ENCODE results near the gene HPGD. TPM values are rescaled to one million over a fixed set of nuclear protein-coding genes. Genes with fewer than 3 reads are reported as not detected.

Gene HPGD
- total RNA-seq, 3 donors from 2014 or later (not counting 1 experiment from before 2014, with no cell fraction given): 2.2 to 26.7 (median 12.0) TPM

GRCh38 chr4:174474457-174475075 lies 47.7 kb downstream of the HPGD start:
- no peak overlapping the region for H3K27ac ChIP-seq (ENCODE audit: low read length)
- 82% methylated on average over 8 of the region's 8 CpGs for WGBS (ENCODE audit: insufficient coverage)
- Mint-ChIP-seq H3K27me3 (ENCODE audit: low read depth in 2 of 2) (peaks cover 3 to 23% of the 10 kb centered on the region in 2 donors), H3K9me3 (no peaks in the 10 kb centered on the region), H3K4me3 (no peak overlapping the region), H3K27ac (no peak overlapping the region), H3K4me1 (no peaks in the 10 kb centered on the region), H3K36me3 (no peaks in the 10 kb centered on the region)
- ATAC-seq (no peak), DNase-seq (no peak)
- intact Hi-C loops (cut with micrococcal nuclease): no loop called here
- no peaks in the 10 kb centered on the region for H3K27me3 ChIP-seq (ENCODE audit: control insufficient read depth, insufficient read depth, low read length)
- TF ChIP-seq CTCF (IDR thresholded peaks at IDR 0.05): no peak
- H3K4me1 ChIP-seq (ENCODE audit: control insufficient read depth, insufficient read depth, low read length): no peaks in the 10 kb centered on the region
- no peaks in the 10 kb centered on the region for H3K9me3 ChIP-seq (ENCODE audit: control insufficient read depth, insufficient read depth, low read length)
- H3K36me3 ChIP-seq (ENCODE audit: control insufficient read depth, insufficient read depth, low read length): no peaks in the 10 kb centered on the region
- H3K4me3 ChIP-seq (ENCODE audit: low read length): no peak overlapping the region

- Mint-ChIP-seq H3K27me3 (ENCODE audit: low read depth in 2 of 2) (peaks cover 0 to 12% of the 10 kb centered on the region in 2 donors), H3K36me3 (no peaks in the 10 kb centered on the region), H3K4me1 (no peaks in the 10 kb centered on the region), H3K27ac (no peak overlapping the region), H3K9me3 (no peaks in the 10 kb centered on the region), H3K4me3 (no peak overlapping the region)
- Histone ChIP-seq H3K4me1 (ENCODE audit: control insufficient read depth, insufficient read depth, low read length) (no peaks in the 10 kb centered on the region), H3K36me3 (ENCODE audit: control insufficient read depth, insufficient read depth, low read length) (no peaks in the 10 kb centered on the region), H3K4me3 (ENCODE audit: low read length) (no peak overlapping the region), H3K27me3 (ENCODE audit: control insufficient read depth, insufficient read depth, low read length) (no peaks in the 10 kb centered on the region), H3K27ac (ENCODE audit: low read length) (no peak overlapping the region), H3K9me3 (ENCODE audit: control insufficient read depth, insufficient read depth, low read length) (peaks cover 3% of the 10 kb centered on the region)
- no peak for DNase-seq
- 93% methylated on average over 3 of the region's 3 CpGs for WGBS (ENCODE audit: insufficient coverage)
- no peak for ATAC-seq
- intact Hi-C loops (cut with micrococcal nuclease): no loop called here
- TF ChIP-seq CTCF (IDR thresholded peaks at IDR 0.05): no peak
Measured at GRCh38 chr4:174467107-174467506, 55.2 kb downstream of the HPGD start.

GRCh38 chr4:174464949-174465348 lies 57.3 kb downstream of the HPGD start:
- H3K36me3 ChIP-seq (ENCODE audit: control insufficient read depth, insufficient read depth, low read length): no peaks in the 10 kb centered on the region
- no peaks in the 10 kb centered on the region for H3K4me1 ChIP-seq (ENCODE audit: control insufficient read depth, insufficient read depth, low read length)
- DNase-seq (no peak), ATAC-seq (no peak)
- no peak overlapping the region for H3K27ac Mint-ChIP-seq
- no peak for TF ChIP-seq CTCF (IDR thresholded peaks at IDR 0.05)
- intact Hi-C loops (cut with micrococcal nuclease): no loop called here
- no peak overlapping the region for H3K27ac ChIP-seq (ENCODE audit: low read length)
- H3K9me3 ChIP-seq (ENCODE audit: control insufficient read depth, insufficient read depth, low read length): peaks cover 3% of the 10 kb centered on the region
- H3K36me3 Mint-ChIP-seq: no peaks in the 10 kb centered on the region
- H3K4me1 Mint-ChIP-seq: no peaks in the 10 kb centered on the region
- H3K27me3 ChIP-seq (ENCODE audit: control insufficient read depth, insufficient read depth, low read length): no peaks in the 10 kb centered on the region
- H3K4me3 Mint-ChIP-seq: no peak overlapping the region
- 93% methylated on average over 3 of the region's 3 CpGs for WGBS (ENCODE audit: insufficient coverage)
- no peak overlapping the region for H3K4me3 ChIP-seq (ENCODE audit: low read length)
- no peaks in the 10 kb centered on the region for H3K9me3 Mint-ChIP-seq
- H3K27me3 Mint-ChIP-seq (ENCODE audit: low read depth in 2 of 2): peaks cover 0 to 13% of the 10 kb centered on the region in 2 donors
